ENCODE data around the gene SEC14L1.

DNA sequence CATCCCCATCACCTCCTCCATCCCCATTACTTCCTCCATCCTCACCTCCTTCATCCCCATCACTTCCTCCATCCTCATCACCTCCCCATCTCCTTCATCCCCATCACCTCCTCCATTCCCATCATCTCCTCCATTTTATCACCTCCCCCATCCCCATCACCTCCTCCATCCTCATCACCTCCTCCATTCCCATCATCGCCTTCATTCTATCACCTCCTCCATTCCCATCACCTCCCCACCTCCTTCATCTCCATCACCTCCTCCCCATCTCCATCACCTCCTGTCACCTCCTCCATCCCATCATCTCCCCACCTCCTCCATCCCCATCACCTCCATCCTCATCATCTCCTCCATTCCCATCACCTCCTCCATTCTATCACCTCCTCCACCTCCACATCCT is 116.4 kb downstream of the SEC14L1 start:
- TF ChIP-seq CTCF (IDR thresholded peaks at IDR 0.05; ENCODE audit: low read length) (no peak), EZH2phosphoT487 (IDR thresholded peaks at IDR 0.05; ENCODE audit: low read length) (no peak), EZH2 (optimal IDR thresholded peaks at IDR 0.05; ENCODE audit: low read depth, low read length) (no peak)
